HL-60 (cell line): ENCODE data around the gene SIL1.

Experiments
- POLR2AphosphoS5 ChIP-seq: IDR thresholded peaks from 2 replicates; pipeline ENCODE4 v1.6.1; 2012; ENCODE audit warnings: low read depth
- SPI1 ChIP-seq: IDR thresholded peaks from 2 replicates; pipeline ENCODE4 v1.6.1; 2012; ENCODE audit warnings: low read depth, mild to moderate bottlenecking, borderline replicate concordance
- TF ChIP-seq, protein P1 (sequence below): IDR thresholded peaks from 2 replicates; pipeline ENCODE4 v1.6.1; 2012; ENCODE audit warnings: low read depth; ENCODE audit not compliant: insufficient replicate concordance
- TF ChIP-seq, protein P2 (sequence below): IDR thresholded peaks from one replicate; pipeline ENCODE4 v1.5.1; 2011; ENCODE audit warnings: low read length, control low read depth, inconsistent platforms; ENCODE audit not compliant: insufficient read depth

DNA sequence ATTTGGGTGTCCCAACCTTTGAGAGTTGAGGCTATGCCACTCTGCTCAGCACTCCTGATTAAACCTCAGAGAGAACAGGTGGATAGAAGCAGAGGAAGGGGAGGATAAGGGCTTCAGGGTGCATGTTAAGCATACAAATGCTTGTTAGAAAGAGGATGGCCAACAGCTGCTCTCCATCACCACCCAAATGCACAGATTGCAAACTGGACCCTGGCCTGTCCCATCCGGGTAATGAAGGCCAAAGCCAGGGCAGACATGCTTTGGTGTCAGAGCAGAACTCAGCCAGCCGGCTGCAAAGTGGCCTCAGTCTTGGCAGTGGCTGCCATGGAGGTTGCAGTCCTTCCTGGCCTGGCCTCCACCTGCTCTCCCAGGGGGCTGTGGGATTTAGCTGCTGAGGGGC, 84.3 kb downstream of the SIL1 start:
- TF ChIP-seq, protein P1, sequence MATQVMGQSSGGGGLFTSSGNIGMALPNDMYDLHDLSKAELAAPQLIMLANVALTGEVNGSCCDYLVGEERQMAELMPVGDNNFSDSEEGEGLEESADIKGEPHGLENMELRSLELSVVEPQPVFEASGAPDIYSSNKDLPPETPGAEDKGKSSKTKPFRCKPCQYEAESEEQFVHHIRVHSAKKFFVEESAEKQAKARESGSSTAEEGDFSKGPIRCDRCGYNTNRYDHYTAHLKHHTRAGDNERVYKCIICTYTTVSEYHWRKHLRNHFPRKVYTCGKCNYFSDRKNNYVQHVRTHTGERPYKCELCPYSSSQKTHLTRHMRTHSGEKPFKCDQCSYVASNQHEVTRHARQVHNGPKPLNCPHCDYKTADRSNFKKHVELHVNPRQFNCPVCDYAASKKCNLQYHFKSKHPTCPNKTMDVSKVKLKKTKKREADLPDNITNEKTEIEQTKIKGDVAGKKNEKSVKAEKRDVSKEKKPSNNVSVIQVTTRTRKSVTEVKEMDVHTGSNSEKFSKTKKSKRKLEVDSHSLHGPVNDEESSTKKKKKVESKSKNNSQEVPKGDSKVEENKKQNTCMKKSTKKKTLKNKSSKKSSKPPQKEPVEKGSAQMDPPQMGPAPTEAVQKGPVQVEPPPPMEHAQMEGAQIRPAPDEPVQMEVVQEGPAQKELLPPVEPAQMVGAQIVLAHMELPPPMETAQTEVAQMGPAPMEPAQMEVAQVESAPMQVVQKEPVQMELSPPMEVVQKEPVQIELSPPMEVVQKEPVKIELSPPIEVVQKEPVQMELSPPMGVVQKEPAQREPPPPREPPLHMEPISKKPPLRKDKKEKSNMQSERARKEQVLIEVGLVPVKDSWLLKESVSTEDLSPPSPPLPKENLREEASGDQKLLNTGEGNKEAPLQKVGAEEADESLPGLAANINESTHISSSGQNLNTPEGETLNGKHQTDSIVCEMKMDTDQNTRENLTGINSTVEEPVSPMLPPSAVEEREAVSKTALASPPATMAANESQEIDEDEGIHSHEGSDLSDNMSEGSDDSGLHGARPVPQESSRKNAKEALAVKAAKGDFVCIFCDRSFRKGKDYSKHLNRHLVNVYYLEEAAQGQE, result no peak
- no peak for TF ChIP-seq POLR2AphosphoS5
- TF ChIP-seq, protein P2, sequence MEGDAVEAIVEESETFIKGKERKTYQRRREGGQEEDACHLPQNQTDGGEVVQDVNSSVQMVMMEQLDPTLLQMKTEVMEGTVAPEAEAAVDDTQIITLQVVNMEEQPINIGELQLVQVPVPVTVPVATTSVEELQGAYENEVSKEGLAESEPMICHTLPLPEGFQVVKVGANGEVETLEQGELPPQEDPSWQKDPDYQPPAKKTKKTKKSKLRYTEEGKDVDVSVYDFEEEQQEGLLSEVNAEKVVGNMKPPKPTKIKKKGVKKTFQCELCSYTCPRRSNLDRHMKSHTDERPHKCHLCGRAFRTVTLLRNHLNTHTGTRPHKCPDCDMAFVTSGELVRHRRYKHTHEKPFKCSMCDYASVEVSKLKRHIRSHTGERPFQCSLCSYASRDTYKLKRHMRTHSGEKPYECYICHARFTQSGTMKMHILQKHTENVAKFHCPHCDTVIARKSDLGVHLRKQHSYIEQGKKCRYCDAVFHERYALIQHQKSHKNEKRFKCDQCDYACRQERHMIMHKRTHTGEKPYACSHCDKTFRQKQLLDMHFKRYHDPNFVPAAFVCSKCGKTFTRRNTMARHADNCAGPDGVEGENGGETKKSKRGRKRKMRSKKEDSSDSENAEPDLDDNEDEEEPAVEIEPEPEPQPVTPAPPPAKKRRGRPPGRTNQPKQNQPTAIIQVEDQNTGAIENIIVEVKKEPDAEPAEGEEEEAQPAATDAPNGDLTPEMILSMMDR, result no peak
- no peak for TF ChIP-seq SPI1
